Activated CD4-positive, alpha-beta T cell treated with anti-CD3 and anti-CD28 coated beads for 1 hour (primary cell): ENCODE data around the gene KCNJ10.

Experiments used
- DNase-seq: peaks from one replicate; pipeline ENCODE4 v3.0.0-alpha.2; 2020

The KCNJ10 gene

DNA sequence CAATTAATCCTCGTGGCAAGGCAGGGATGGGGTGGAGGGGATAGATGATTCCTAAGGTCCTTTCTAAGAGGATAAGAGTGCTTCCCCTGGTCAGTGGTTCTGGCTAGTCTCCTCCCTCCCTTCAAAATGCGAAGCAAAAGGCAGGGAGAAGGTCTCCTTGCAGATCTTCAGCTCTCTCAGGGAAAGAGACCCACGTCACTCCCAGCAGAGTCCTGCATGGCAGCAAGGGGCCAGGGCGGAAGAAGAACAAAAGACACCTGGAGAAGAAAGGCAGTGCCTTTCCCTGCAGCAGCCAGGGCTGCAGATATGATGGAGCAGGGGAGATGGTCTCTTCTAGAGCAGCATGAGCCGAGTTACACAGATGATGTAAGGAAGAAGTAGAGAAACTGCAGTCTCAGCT lies 86.3 kb downstream of the KCNJ10 start:
- DNase-seq, result no peak

DNA sequence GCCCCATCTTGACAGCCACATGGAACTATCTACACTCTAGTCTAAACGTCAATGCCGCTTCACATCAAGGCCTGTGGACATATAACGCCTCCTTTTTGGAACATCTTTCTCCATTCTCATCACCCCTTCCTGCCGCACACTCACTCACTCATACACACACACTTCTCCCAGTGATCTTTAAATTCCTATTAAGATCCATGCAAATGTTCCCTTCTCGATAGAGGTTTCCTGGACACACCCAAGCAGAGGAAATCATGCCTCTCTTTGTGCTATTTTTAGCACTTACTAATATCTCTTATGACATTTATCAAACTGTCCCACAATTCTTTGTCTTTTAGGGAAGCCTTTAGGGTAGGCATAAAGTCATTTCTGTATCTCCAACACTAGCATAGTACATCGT lies 87.7 kb downstream of the KCNJ10 start:
- no peak for DNase-seq

DNA sequence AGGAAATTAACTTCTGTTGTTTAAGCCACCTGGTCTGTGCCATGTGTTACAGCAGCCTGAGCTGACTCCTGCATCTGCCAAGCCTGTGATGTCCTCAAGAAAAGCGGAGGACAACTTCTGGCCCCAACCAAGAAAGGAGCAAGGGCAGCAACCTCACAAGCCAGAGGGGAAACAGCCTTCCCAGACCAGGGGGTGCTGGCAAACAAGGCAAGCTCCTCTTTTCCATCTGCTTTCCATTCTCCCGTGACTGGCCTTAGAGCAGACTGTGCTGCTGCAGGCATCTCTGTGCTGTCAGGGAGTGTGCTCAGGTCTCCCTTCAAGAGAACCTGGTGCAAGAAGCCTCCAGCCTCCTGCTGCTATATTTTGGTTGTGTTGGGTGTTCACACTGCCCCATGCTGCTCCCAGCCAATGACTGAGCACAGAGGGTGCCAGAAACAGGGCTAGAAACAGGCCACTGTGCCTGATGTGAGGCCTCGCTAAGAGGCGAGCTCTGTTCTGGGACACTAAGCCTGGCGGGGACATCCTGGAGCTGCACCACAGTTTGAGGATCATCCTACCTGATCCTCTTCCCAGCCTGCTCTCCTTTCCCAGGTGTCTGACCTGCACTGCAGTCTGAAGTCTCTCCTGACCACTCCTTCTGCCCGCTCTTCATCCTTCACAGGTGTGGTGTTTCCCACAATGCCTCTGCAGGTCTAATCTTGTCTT lies 88.5 kb downstream of the KCNJ10 start:
- no peak for DNase-seq

DNA sequence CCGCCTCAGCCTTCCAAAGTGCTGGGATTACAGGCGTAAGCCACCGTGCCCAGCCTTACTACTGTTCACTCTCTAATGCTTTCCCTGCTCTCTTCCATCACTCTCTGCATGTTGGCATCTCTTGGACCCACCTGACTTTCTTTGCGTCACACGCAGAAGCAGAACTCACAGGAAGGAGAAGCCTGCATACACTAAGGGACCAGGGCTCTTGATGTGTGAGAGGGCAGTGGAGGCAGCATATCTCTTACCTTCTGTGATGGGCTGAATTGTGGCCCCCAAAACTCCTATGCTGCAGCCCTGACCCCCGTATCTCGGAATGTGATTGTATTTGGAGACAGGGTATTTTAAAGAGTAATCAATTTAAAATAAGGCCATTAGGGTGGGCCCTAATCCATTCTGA lies 89.2 kb downstream of the KCNJ10 start:
- DNase-seq, result no peak

DNA sequence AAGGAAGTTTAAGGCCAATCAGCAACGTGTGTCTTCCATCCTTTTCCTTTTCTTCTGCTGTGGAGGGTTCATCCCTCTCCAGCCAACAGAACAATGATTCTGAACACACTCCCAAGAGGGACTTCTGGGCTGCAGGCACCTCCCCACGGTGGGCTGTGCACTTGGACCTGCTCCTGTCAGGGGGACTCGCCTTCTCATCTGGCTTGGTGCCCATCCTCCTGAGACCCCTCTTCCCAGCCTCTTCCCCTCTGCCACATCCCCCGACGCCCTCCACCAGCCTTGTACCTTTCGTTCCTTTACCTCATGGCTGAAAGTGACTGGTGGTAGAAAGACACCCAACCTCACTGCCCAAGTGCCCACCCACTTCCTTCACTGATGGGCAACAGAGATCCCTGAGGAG lies 89.9 kb downstream of the KCNJ10 start:
- DNase-seq, result no peak

DNA sequence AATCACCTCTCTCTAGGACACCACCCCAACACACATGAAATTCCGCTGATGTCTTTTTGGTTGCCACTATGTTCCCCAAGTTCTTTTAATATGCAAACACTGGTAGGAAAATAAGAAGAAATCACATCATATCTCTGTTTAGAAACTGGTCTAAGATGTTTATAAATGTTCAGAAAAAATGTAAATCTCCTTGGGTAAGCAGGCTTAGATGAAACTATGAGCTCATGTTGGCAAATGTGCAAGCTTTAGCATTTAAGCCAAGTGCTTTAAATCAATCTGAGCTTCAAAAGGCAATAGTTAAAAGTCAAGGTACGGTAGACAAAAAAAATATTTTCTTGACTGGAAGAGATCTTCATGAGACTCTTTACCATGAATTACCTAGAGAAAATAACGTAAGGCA lies 90.7 kb downstream of the KCNJ10 start:
- no peak for DNase-seq

DNA sequence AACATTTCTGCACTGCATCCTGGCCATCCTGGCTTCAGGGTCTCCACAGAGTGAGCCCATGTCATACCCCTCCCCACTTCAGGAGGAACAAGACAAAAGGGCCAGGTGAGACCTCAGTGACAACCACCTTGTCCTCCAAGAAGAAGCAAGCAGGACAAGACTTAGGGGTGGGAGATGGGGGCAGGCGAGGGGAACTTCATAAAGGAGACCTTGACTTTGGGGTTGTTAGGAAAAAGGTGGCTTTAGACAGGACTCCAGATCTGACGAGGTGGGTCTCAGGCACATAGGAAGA lies 91.9 kb downstream of the KCNJ10 start:
- no peak for DNase-seq

DNA sequence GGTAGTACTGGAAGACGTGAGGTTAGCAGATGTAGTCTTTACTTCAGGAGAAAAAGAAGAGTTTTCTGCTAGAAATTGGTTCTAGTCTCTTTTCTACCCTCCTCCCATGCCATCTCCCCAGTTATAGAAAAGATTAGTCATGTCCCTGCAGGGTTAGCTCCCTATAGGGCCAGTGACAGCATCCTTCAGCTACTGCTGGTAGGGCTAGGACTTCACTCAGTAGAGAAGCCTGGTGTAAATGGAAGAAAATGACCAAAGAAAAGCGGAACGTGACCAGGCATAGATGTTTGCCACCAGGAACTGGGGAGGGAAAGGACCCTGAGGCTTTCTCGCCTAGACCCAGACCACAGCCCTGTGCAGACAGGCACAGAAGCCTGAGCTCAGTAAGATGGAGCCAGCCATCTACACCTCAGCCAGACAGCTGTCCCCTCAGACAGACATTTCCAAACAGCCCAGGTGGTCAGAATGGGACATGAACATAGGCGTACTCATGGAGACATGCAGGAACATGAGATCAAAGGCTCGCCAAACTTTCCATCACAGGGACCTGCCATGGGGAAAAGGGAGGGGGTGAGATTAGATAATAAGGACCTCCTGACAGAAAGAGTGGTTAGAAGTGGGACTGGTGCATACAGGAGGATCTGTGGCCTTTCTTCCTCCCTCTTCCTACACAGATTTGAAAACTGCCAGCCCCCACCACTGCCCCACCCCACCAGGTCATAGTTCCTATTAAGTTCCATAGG lies 92.4 kb downstream of the KCNJ10 start:
- DNase-seq, result no peak

DNA sequence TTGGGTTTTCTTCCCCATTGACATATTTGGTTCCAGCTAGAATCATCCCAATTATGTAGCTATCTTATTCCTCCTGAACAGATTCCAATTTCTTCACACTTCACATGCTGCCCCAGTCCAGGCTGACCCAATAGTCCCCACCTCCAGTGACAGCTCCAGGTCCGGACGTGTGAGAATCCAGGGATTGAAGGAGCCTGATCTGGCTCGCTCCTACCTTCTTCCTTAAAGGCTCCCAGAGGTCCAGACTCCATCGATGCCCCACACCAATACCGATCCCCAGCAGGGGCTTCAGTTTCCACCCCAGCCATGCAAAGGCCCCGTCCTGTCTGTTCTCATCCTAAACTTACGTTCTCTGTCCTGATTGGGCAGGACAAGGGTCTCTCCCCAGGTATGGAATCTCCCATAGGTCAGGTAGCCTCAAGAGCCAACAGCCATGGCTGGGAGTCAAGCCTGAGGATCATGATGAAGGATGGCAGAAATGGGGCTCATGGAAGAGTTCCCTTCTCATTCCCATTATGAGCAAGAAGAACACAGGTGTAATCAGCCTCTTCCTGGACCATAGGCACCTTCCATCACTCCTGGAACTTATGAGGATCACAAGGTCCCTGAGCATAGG lies 95.5 kb downstream of the KCNJ10 start:
- DNase-seq, result no peak

DNA sequence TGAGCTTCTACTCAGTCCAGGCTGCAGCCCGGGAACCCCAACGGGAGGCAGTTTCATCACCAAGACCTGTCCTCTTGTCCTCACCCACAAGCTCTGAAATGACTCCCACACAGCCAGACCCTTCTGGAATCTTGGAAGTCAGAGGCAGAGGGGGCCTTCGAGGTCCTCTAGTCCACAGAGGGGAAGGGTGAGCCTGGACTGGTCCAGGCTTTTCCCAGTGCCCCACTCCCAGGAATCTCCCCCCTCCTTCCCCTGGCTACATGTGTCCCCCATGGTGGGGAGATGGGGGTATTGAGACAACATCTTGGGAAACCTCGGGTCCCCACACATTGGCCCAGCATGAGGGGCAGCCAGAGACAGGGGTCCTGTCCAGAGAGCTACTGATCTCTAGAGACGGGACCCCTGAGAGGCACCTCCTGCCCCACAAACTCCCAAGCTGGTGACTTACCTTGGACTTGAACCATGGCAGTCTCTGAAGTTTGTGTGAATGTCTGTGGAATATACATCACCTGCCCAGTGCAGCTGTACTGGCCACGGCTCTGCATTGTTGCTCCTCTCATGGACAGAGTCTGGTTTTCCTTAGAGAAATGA lies 96.5 kb downstream of the KCNJ10 start:
- DNase-seq, result no peak

DNA sequence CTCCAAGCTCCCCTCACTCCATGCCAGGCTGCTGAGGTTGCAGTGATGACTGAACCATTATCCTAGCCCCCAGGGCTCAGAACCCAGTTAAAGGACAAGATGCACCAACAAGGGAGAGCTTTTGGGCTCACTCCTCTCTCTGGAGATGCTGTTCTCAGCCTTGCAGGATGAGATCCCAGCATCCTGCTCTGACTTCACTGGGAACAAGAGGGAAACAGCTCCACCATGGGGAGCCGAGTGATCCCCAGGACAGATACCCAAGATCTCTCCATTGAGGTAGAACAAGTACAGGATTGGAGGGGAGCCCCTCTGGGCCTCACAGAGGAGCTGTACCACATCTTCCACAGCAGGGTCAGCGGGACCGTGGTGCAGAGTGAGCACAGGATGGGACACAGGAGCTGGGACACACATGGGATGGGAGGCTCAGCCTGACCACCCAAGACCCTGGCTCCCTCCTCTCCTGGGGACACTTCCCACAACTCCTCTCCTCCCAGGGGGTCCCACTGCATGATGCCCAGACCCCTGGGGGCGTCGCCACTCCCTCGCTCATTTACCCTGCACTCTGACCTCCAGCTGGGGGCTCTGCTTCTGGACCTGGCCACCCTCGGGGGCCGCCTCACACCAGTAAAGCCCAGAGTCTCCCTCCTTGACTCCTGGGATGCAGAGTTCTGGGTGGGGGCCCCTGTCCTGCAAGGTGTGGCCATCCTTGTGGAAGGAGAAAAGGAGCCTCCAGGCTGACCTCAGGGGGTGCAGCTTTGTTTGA lies 97.3 kb downstream of the KCNJ10 start:
- DNase-seq, result no peak

DNA sequence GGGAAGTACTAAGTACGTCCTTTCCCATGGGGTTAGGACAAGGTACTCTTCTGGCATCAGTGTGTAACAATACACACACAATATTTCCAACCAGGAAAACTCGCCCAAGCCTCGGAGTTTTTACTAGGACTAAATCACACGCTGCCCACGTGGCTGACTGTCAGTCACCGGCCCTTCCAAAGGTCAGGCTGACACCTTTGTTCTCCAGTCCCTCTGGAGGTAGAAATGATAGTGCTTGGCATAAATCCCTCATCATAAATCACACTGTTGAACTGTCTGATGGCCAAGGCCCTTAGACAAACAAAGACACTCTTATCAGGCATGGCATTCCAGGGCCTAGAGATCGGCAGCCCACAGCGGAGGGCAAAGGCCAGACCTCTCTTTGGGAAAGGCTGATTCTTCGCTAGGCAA lies 99.0 kb downstream of the KCNJ10 start:
- DNase-seq, result no peak

DNA sequence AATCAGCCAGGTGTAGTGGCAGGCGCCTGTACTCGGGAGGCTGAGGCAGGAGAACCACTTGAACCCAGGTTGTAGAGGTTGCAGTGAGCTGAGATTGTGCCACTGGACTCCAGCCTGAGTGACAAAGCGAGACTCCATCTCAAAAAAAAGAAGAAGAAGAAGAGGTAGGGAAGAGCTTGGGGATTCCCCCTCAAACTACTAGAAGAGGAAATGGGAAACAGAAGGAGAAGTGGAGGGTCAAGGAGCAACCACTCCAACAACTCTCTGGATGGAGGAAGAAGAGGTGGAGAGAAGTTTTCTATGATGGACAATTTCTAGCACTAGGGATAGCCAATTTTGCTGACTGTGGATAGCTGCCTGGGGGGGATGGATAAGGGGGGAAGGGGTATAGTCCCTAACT lies 101.1 kb downstream of the KCNJ10 start:
- DNase-seq, result no peak

DNA sequence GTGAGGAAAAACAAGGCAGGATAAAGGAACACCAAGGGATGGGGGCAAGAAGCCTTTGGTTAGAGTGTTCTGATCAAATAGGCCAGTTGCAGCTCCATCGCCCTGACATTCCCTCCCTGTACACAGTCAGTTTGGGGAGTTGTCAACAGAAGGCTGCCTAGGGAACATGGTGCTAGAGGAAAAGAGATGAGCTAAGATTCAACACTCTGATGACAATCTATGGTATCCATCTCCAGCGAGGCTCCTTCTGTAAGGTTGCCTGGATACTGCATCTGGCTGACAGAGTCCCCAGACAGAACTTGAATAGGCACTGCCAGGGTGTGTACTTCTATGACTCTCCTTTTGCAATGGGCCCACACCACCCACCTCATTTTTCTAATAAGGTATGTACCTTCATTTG lies 104.7 kb downstream of the KCNJ10 start:
- no peak for DNase-seq

DNA sequence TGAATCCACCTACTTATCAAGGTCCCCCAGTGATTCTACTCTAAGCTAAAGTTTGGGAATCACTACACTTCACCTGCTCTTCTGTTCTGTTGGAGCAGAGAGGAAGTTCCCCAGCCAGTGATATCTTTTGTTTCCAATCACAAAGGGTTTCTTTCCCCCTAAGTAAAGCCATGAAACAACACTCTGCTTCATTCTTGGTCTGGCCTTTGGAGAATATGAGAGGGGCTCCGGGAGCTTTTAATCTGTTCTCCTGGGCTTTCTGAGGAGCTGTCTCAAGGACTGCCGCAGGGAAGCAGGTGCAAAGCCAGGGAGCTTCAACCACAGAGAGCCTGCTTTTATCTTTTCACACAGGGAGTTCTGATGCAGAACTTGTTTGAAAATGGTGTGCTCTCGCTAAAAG lies 105.8 kb downstream of the KCNJ10 start:
- DNase-seq, result no peak

DNA sequence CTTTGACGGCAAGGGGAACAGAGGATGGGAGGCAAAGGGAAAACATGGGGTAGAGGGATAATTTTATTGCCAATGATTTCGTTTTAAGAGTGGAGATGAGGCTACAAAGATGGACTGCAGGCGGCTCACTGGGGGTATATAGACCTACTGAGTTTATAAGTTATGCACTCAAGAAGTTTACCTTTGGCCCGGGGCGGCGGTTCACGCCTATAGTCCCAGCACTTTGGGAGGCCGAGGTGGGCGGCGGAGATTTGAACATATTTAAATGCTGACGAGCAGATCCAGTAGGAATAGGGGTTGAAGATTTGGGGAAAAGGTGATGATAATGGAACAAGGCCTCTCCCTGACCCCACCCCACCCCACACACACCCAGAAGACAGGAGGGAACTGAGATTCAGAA lies 107.8 kb downstream of the KCNJ10 start:
- DNase-seq, result no peak

DNA sequence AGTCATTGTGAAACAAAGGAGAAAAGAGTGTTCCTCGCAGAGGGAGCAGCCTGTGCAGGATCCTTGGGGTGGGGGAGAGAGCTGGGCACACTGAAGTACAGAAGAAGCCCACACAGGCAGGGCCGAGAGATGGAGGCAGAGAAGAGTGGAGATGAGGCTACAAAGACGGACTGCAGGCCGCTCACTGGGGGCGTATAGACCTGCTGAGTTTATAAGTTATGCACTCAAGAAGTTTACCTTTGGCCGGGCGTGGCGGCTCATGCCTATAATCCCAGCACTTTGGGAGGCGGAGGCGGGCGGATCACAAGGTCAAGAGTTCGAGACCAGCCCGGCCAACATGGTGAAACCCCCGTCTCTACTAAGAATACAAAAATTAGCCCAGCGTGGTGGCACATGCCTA lies 108.3 kb downstream of the KCNJ10 start:
- no peak for DNase-seq

DNA sequence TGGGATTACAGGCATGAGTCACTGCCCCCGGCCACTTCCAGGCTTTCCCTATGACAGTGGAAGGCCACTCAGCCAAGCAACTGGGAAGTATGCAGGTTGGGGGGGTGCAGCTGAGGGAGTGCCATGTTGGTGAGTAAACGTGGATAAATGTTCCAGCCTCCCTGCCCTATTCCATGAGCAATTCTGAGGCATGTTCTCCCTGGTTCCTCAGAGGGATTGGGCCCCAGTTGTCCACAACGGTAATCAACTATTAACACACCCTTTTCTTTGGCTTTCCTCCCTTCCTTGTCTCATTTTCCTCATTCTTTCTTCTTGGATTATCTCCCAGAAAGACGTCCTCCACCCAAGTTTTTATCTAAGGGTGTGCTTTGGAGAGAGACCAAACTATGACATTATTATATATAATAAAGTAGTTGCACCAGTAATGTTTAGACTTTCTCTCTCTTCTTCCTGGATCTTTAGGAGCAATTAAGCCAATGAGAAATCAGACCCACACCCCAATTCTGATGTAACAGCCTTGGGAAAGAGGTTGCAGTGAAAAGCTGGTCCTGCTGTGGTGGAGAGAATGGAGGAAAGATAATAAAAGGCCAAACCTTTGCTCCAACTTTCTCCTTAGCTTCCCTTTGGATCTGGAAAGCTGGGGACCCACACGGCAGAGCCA lies 109.1 kb downstream of the KCNJ10 start:
- DNase-seq, result no peak

DNA sequence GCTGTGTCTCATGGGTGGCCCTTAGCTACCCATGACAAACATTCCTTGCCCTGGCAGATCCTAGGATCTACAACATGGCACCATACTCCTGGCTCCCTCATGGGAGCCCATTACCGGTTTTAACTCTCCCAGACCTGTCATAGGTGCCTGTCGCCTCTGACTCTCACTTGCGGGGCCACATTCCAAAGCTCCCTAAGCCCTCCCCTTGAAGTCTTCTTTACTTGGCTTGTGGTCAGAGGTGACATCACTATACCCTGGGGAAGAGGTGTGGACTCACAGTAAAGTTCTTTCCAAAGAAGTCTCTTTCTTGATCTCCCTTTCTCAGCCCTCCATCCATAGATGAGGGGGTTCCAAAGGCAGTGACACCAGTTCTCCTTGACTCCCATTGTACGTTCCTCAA lies 110.5 kb downstream of the KCNJ10 start:
- DNase-seq, result no peak

DNA sequence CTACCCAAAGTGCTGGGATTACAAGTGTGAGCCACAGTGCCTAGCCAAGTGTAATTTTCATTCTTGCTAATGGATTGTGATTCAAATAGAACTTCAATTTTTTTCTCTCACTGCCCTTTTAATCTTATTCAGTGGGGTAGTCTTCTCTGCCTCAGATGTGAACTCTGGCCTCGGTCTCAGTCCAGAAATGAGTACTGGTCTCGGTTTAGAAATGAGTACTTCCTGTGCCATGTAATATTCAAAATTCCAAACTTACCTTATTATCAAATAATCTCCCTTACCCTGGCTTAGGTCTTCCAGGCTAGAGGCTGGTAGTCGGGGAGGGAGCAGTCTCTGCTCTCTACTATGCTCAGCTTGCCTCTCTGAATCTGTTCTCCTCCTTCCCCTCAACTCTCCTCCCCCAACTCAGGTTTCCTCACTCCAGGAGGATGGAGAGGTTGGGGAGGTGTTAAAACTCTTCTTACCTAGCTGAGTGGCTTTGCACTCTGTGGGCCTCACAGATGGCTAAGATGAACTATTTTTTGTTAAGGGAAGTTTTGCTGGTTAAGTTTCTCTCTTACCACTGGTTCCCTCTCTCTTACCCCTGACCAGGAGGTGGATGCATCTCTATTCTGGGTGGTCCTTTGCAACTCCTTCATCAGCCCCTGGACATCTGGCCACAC lies 111.1 kb downstream of the KCNJ10 start:
- no peak for DNase-seq

DNA sequence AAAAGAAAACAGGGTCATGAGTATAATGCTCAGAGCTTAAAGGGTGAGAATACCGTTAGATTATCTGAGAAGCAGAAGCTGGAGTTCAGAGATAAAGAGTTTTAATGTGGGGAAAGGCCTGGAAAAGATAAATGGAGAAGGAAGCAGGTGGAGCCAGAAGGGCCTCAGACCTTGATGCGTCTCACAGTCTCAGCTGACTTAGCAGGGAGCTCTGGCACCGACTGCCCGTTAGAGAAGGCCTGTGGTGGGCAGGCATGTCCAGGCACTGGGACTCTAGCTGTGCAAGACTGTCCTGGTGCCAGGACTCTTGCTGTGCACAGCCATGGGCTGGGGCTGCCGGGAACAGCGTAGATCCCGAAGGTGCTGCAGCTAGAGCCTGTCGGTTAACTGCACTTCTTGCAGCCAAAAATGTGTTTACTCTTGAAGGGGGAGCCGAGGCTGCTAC lies 112.1 kb downstream of the KCNJ10 start:
- DNase-seq, result no peak

DNA sequence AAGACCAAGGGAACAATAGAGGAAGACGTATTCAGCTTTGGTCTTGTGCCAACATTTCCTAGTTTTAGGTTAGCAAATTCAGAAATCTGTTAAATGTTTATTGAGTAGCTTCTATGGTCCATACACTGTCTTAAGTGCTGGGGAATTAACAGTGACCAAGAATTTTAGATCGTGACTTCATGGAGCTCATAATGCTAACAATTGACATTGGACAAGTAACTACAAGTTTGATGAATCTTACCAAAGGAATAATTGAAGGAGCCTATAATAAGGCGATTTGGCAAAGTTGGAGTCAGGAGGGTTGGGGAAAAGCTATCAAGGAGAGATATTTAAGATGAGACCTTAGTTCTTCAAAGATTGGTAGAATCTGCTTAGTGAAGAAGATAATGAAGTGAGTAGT lies 114.5 kb downstream of the KCNJ10 start:
- DNase-seq, result no peak
